MM.1S (cell line): ENCODE results near the gene RGS17.

Experiments
- DNase-seq: peaks from one replicate; pipeline ENCODE4 v3.0.0-alpha.2; 2015
- H2AFZ ChIP-seq: fragments of 300-600 bp; sonication (generic); 2 replicates; pipeline ENCODE4 v1.6.0; 2016; ENCODE audit warnings: antibody characterized with exemption, low read length
- H3F3A ChIP-seq: fragments of 300-600 bp; sonication (generic); 2 replicates; pipeline ENCODE4 v1.6.1; 2016; ENCODE audit warnings: mild to moderate bottlenecking, antibody characterized with exemption, low read length, moderate library complexity, mixed read lengths; ENCODE audit not compliant: insufficient read depth
- H3K27ac ChIP-seq: fragments of 300-600 bp; sonication (generic); 2 replicates; pipeline ENCODE4 v1.5.1; 2016; ENCODE audit warnings: mild to moderate bottlenecking, low read length
- H3K27me3 ChIP-seq: fragments of 300-600 bp; sonication (generic); replicated peaks from 2 replicates; pipeline ENCODE4 v1.6.0; 2016; ENCODE audit warnings: low read length; ENCODE audit not compliant: insufficient read depth
- H3K36me3 ChIP-seq: fragments of 300-600 bp; sonication (generic); replicated peaks from 2 replicates; pipeline ENCODE4 v1.6.1; 2016; ENCODE audit warnings: mild to moderate bottlenecking, low read length, mixed read lengths; ENCODE audit not compliant: insufficient read depth
- H3K4me1 ChIP-seq: fragments of 300-600 bp; sonication (generic); 2 replicates; pipeline ENCODE4 v1.6.1; 2016; ENCODE audit warnings: low read length, mixed read lengths
- H3K4me2 ChIP-seq: fragments of 300-600 bp; sonication (generic); 2 replicates; pipeline ENCODE4 v1.6.0; 2016; ENCODE audit warnings: low read depth, low read length
- H3K4me3 ChIP-seq: fragments of 300-600 bp; sonication (generic); 2 replicates; pipeline ENCODE4 v1.5.1; 2016; ENCODE audit warnings: low read length, mixed read lengths
- H3K79me2 ChIP-seq: fragments of 300-600 bp; sonication (generic); 2 replicates; pipeline ENCODE4 v1.6.1; 2016; ENCODE audit warnings: mixed run types, low read length, mixed read lengths
- H3K9ac ChIP-seq: fragments of 300-600 bp; sonication (generic); 2 replicates; pipeline ENCODE4 v1.6.1; 2016; ENCODE audit warnings: low read length, mixed read lengths
- H3K9me2 ChIP-seq: fragments of 300-600 bp; sonication (generic); replicated peaks from 2 replicates; pipeline ENCODE4 v1.6.1; 2016; ENCODE audit warnings: mild to moderate bottlenecking, low read length, mixed read lengths; ENCODE audit not compliant: insufficient read depth
- H3K9me3 ChIP-seq: fragments of 300-600 bp; sonication (generic); replicated peaks from 2 replicates; pipeline ENCODE4 v1.6.1; 2016; ENCODE audit warnings: mild to moderate bottlenecking, low read length, mixed read lengths; ENCODE audit not compliant: insufficient read depth
- H4K20me1 ChIP-seq: fragments of 300-600 bp; sonication (generic); 2 replicates; pipeline ENCODE4 v1.6.1; 2016; ENCODE audit warnings: mild to moderate bottlenecking, low read length, moderate library complexity, mixed read lengths; ENCODE audit not compliant: insufficient read depth
- EZH2 ChIP-seq: fragments of 300-600 bp; sonication (generic); optimal IDR thresholded peaks from 2 replicates; pipeline ENCODE3; 2017; ENCODE audit warnings: low read depth, mild to moderate bottlenecking, antibody characterized with exemption, low read length, mixed read lengths
- EZH2phosphoT487 ChIP-seq: fragments of 300-600 bp; sonication (generic); IDR thresholded peaks from 2 replicates; pipeline ENCODE4 v1.6.1; 2018; ENCODE audit warnings: antibody characterized with exemption, low read length
- TF ChIP-seq, protein P1 (sequence below): fragments of 300-600 bp; sonication (generic); IDR thresholded peaks from 2 replicates; pipeline ENCODE4 v1.5.1; 2016; ENCODE audit warnings: antibody characterized with exemption, low read length, mixed read lengths

RGS17 gene

DNA sequence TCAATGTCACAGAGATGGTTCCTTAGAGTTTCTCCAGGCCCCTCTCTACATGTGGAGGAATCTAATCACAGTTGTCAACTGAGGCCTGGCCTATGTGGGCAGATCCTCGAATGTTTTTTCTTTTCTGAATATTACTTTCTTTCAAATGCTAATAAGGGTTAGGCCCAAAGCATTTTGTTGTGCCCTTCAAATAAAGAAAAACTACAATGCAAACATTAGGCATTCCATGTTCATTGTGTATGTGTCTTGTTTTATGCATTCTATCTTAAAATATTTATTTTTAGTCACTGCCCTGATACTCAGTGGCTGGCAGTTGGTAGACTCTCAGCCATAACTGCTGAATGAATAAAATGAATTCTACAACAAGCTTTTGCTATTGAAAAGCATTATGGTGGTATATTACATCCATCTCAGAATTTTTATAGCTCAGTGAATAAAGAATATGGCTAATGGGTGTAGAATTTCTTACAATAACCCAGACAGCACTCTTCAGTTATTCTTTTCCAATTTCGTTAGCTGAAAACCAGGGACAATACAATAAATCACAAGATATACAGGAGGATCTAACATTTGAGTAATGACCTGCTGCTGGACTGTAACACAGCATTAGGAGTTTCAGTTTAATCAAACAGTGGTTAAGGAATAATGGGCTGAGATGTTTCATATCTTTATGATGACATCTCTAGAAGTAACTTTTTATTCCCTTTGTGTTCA lies 28.3 kb downstream of the RGS17 start:
- no peaks in the 10 kb centered on the region for H3K27me3 ChIP-seq
- H3K36me3 ChIP-seq: no peaks in the 10 kb centered on the region
- TF ChIP-seq, protein P1, sequence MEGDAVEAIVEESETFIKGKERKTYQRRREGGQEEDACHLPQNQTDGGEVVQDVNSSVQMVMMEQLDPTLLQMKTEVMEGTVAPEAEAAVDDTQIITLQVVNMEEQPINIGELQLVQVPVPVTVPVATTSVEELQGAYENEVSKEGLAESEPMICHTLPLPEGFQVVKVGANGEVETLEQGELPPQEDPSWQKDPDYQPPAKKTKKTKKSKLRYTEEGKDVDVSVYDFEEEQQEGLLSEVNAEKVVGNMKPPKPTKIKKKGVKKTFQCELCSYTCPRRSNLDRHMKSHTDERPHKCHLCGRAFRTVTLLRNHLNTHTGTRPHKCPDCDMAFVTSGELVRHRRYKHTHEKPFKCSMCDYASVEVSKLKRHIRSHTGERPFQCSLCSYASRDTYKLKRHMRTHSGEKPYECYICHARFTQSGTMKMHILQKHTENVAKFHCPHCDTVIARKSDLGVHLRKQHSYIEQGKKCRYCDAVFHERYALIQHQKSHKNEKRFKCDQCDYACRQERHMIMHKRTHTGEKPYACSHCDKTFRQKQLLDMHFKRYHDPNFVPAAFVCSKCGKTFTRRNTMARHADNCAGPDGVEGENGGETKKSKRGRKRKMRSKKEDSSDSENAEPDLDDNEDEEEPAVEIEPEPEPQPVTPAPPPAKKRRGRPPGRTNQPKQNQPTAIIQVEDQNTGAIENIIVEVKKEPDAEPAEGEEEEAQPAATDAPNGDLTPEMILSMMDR: no peak
- TF ChIP-seq EZH2phosphoT487 (no peak), EZH2 (no peak)
- H3K27ac ChIP-seq: no peak overlapping the region
- no peaks in the 10 kb centered on the region for H3F3A ChIP-seq
- H3K4me3 ChIP-seq: no peak overlapping the region
- no peaks in the 10 kb centered on the region for H3K79me2 ChIP-seq
- no peaks in the 10 kb centered on the region for H3K9me2 ChIP-seq
- no peaks in the 10 kb centered on the region for H3K9me3 ChIP-seq
- no peak overlapping the region for H2AFZ ChIP-seq
- H3K9ac ChIP-seq: no peak overlapping the region
- no peaks in the 10 kb centered on the region for H4K20me1 ChIP-seq
- no peak overlapping the region for H3K4me2 ChIP-seq
- no peak for DNase-seq
- H3K4me1 ChIP-seq: 0 out of 2 replicates have a peak, but pooled peaks cover 3% of the 10 kb centered on the region

DNA sequence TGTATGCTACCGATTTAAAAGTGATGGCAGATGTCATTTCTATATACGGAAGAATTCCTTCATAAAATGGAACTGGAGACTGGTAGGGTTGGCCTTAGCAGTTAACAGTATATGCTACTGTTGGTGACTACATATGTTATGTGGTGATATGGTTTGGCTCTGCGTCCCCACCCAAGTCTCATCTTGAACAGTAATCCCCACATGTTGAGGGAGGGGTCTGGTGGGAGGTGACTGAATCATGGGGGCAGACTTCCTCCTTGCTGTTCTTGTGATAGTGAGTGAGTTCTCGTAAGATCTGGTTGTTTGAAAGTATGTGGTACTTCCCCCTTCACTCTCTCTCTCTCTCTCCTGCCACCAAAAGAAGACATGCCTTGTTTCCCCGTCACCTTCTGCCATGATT lies 29.6 kb downstream of the RGS17 start:
- TF ChIP-seq EZH2phosphoT487 (no peak), EZH2 (no peak)
- TF ChIP-seq, protein P1: no peak
- no peak overlapping the region for H2AFZ ChIP-seq
- no peaks in the 10 kb centered on the region for H3K9me3 ChIP-seq
- no peaks in the 10 kb centered on the region for H3K27me3 ChIP-seq
- no peaks in the 10 kb centered on the region for H4K20me1 ChIP-seq
- H3K4me2 ChIP-seq: no peak overlapping the region
- H3K36me3 ChIP-seq: no peaks in the 10 kb centered on the region
- no peak overlapping the region for H3K27ac ChIP-seq
- no peak overlapping the region for H3K9ac ChIP-seq
- no peaks in the 10 kb centered on the region for H3F3A ChIP-seq
- DNase-seq: no peak
- H3K4me3 ChIP-seq: no peak overlapping the region
- no peaks in the 10 kb centered on the region for H3K79me2 ChIP-seq
- H3K4me1 ChIP-seq: 0 out of 2 replicates have a peak, but pooled peaks cover 3% of the 10 kb centered on the region
- H3K9me2 ChIP-seq: no peaks in the 10 kb centered on the region

DNA sequence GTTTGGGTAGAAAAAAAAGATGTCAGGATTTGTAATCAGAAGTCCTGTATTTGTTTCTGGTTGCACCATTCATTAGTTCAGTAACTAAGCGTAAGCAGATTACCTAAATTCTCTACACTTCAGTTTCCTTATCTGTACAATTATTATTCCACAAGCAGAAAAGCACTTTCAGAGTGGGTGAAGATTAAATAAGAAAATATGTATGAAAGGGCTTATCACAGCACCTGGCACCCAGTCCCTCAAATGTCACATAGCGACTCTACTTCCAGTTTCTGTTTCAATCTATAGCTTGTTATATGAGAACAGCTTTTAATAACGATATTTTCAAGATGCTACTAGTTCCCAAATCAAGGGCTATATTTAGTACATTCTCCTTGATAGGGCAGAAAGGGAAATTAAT lies 31.4 kb downstream of the RGS17 start:
- peak overlapping the region; percentile 45; the same call in 1 of the 2 replicates for H2AFZ ChIP-seq
- no peaks in the 10 kb centered on the region for H3K27me3 ChIP-seq
- no peaks in the 10 kb centered on the region for H3K9me2 ChIP-seq
- H3K4me3 ChIP-seq: peak overlapping the region; percentile 41; the same call in 1 of the 2 replicates
- no peaks in the 10 kb centered on the region for H3K36me3 ChIP-seq
- H3K4me2 ChIP-seq: peak overlapping the region; percentile 49
- no peaks in the 10 kb centered on the region for H3K79me2 ChIP-seq
- no peaks in the 10 kb centered on the region for H3K9me3 ChIP-seq
- TF ChIP-seq EZH2 (no peak), EZH2phosphoT487 (no peak)
- TF ChIP-seq, protein P1: no peak
- H3K4me1 ChIP-seq: 0 out of 2 replicates have a peak, but pooled peaks cover 3% of the 10 kb centered on the region
- peak overlapping the region; percentile 9; the same call in 1 of the 2 replicates for H3K9ac ChIP-seq
- peak; percentile 55 for DNase-seq
- H3K27ac ChIP-seq: peak overlapping the region; percentile 3; the same call in 1 of the 2 replicates
- no peaks in the 10 kb centered on the region for H3F3A ChIP-seq
- no peaks in the 10 kb centered on the region for H4K20me1 ChIP-seq
